ENCODE results near the gene CALY.
A peak's percentile ranks its signal among the peaks of the same experiment; 100 is the strongest.
"Not testable (repeated sequence)": the region's sequence is repeated elsewhere in the genome, so short reads cannot be mapped to it uniquely, and the experiment has no call there.

CALY gene

DNA sequence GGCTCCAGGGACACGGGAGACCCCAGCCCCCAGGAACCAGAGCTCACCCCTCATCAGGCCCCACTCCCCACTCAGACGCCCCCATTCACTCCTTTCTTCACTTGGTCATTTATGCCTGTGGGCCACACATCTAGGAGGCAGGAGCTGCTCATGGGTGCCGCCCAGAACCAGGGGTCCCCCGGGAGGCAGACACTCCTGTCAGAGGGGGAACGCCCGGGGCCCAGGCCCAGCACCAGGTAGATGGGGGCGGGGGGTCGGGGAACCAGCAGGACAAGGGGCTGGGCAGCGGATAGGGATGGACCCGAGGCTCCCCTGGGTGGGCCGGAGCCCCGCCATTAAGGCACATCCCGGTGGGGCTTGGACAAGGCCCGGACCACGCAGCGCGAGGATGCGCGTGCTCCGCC is 11.8 kb downstream of the CALY start:
- TF ChIP-seq, protein P1, sequence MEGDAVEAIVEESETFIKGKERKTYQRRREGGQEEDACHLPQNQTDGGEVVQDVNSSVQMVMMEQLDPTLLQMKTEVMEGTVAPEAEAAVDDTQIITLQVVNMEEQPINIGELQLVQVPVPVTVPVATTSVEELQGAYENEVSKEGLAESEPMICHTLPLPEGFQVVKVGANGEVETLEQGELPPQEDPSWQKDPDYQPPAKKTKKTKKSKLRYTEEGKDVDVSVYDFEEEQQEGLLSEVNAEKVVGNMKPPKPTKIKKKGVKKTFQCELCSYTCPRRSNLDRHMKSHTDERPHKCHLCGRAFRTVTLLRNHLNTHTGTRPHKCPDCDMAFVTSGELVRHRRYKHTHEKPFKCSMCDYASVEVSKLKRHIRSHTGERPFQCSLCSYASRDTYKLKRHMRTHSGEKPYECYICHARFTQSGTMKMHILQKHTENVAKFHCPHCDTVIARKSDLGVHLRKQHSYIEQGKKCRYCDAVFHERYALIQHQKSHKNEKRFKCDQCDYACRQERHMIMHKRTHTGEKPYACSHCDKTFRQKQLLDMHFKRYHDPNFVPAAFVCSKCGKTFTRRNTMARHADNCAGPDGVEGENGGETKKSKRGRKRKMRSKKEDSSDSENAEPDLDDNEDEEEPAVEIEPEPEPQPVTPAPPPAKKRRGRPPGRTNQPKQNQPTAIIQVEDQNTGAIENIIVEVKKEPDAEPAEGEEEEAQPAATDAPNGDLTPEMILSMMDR (conservative IDR thresholded peaks at IDR 0.05) = no peak
- peak overlapping the region; percentile 77 for H3K27ac ChIP-seq

DNA sequence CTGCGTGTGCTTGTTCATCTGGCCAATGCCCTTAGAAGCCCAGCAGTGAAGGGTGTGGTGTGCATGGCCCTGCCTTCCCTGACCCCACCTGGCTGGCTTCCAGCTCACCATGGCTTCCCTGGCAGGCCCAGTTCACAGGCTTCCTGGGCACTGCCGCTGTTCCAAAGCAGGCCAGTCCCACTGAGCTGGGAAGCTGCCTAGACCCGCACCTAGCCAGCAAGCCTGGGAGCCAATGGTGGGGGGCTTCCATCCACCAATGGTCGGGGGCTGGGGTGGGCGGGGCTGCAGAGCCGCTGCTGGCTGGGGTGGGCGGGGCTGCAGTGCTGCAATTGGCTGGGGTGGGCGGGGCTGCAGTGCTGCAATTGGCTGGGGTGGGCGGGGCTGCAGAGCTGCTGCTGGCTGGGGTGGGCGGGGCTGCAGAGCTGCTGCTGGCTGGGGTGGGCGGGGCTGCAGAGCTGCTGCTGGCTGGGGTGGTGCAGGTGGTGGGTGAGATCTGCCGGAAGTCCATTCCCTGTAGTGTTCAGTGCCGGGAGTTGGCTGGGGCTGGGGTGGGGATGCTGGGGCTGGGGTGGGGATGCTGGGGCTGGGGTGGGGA is 12.4 kb downstream of the CALY start:
- TF ChIP-seq, protein P1 (conservative IDR thresholded peaks at IDR 0.05) = no peak
- H3K27ac ChIP-seq = no peak overlapping the region

DNA sequence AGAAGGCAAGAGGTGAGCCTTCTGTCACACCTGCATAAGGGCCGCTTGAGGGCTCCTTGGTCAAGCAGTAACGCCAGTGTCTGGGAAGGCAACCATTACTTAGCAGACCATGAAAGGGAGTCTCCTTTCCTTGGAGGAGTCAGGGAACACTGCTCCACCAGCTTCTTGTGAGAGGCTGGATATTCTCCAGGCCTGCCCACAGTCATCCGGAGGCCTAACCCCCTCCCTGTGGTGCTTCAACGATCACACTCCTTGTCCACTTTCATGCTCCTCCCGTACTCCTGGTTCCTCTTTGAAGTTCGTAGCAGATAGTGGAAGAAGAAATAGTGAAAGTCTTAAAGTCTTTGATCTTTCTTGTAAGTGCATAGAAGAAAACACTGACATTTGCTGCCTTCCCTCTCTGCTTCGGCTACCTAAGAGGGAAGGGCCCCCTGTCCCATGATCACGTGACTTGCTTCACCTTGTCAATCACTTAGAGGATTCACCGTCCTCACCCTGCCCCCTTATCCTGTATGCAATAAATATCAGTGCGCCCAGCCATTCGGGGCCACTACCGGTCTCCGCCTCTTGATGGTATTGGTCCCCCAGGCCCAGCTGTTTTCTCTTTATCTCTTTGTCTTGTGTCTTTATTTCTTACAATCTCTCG is 14.5 kb downstream of the CALY start:
- not testable (repeated sequence) for H3K27ac ChIP-seq

- not testable (repeated sequence) for H3K27ac ChIP-seq
Observed at GRCh38 chr10:133320852-133321422, 15.8 kb downstream of the CALY start.

- peak overlapping the region; percentile 52; the same call in 1 of the 2 replicates for H3K27ac ChIP-seq
- TF ChIP-seq, protein P1 (conservative IDR thresholded peaks at IDR 0.05) = peak; percentile 83
Observed at GRCh38 chr10:133318494-133319127, 18.1 kb downstream of the CALY start.

DNA sequence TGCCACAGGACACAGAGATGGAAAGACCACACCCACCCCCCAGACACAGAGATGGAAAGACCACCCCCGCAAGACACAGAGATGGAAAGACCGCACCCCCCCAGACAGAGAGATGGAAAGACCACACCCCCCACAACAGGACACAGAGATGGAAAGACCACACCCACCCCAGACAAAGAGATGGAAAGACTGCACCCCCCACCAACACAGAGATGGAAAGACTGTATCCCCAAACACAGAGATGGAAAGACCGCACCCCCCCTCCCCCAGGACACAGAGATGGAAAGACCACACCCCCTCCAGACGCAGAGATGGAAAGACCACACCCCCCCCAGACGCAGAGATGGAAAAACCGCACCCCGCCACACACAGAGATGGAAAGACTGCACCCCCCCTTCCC is 20.0 kb downstream of the CALY start:
- no peak overlapping the region for H3K27ac ChIP-seq
- TF ChIP-seq, protein P1 (conservative IDR thresholded peaks at IDR 0.05) = no peak

- TF ChIP-seq, protein P1 (conservative IDR thresholded peaks at IDR 0.05) = no peak
Observed at GRCh38 chr10:133316266-133316665, 20.4 kb downstream of the CALY start.

DNA sequence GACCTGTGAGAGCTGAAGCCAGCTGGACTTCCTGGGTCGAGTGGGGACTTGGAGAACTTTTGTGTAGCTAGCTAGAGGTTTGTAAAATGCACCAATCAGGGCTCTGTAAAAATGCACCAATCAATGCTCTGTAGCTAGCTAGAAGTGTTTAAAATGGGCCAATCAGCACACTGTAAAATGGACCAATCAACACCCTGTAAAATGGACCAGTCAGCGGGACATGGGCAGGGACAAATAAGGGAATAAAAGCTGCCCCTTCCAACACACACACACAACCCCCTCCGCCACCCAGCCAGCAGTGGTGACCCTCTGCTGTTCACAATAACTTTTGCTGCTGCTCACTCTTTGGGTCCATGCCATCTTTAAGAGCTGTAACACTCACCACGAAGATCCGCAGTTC is 20.8 kb downstream of the CALY start:
- TF ChIP-seq, protein P1 (conservative IDR thresholded peaks at IDR 0.05) = no peak
- no peak overlapping the region for H3K27ac ChIP-seq

More at GRCh38 chr10:133316266-133316665, 20.4 kb downstream of the CALY start:
- no peak overlapping the region for H3K27ac ChIP-seq

Measured in VCaP (cell line).